ENCODE data around the gene B4GALT1.

GRCh38 chr9:33157960-33158842, 8.9 kb downstream of the B4GALT1 start:
- TF ChIP-seq POLR2A (IDR thresholded peaks at IDR 0.05; ENCODE audit: low read length): no peak
- no peak for TF ChIP-seq GATA1 (IDR thresholded peaks at IDR 0.05; ENCODE audit: low read depth, low read length)
